Vagina (tissue), 2 donors: ENCODE data around the gene GNL3. TPM values are rescaled to one million over a fixed set of nuclear protein-coding genes. Genes with fewer than 3 reads are reported as not detected.

Source experiments
- DNase-seq, 2 donors: peaks; one replicate each; pipeline ENCODE4 v3.0.0-alpha.2; 2017; ENCODE audit errors: extremely low spot score in 2 of 2
- H3K27ac ChIP-seq: fragments of 200-600 bp; sonication (generic); one replicate; pipeline ENCODE4 v1.5.1; 2019
- H3K27me3 ChIP-seq: fragments of 200-600 bp; sonication (generic); one replicate; pipeline ENCODE4 v1.5.1; 2019
- H3K36me3 ChIP-seq, 2 donors: fragments of 200-600 bp; sonication (generic); one replicate each; pipeline ENCODE4 v1.5.1; 2017 to 2019
- H3K4me1 ChIP-seq: fragments of 200-600 bp; sonication (generic); one replicate; pipeline ENCODE4 v1.5.1; 2019
- H3K4me3 ChIP-seq, 2 donors: fragments of 200-600 bp; sonication (generic); 1 replicate in 1 of 2; 2 replicates in 1 of 2; pipeline ENCODE4 v1.5.1; 2016 to 2019
- H3K9me3 ChIP-seq: fragments of 200-600 bp; sonication (generic); one replicate; pipeline ENCODE4 v1.5.1; 2019
- CTCF ChIP-seq, 3 experiments: fragments of 450-650 bp in 2 of 3; fragments of 200-600 bp in 1 of 3; sonication (generic) in 1 of 3; IDR thresholded peaks; one replicate each; pipeline ENCODE4 v1.5.1; 2017 to 2019; ENCODE audit warnings: antibody characterized with exemption in 3 of 3, mild to moderate bottlenecking in 2 of 3, moderate library complexity in 2 of 3
- POLR2A ChIP-seq, 2 donors: fragments of 450-650 bp; IDR thresholded peaks; one replicate each; pipeline ENCODE4 v1.6.1; 2017; ENCODE audit warnings: antibody characterized with exemption in 2 of 2, mild to moderate bottlenecking in 2 of 2, moderate library complexity in 2 of 2
- POLR2AphosphoS5 ChIP-seq, 2 donors: sonication (generic); formaldehyde crosslinking; IDR thresholded peaks; one replicate each; pipeline ENCODE4 v1.9.0; 2017; ENCODE audit warnings: antibody characterized with exemption in 2 of 2, mild to moderate bottlenecking in 2 of 2, low read depth in 1 of 2; ENCODE audit not compliant: insufficient read depth in 1 of 2
- intact Hi-C: fragments of 100-400 bp; cut with DNase I; formaldehyde crosslinking; loops from one replicate; pipeline ENCODE4 v1.15.1; 2023
- small RNA-seq: library from RNA; depleted of rRNA; stranded (forward); fragments of <200 nt; gene quantifications from one replicate; pipeline ENCODE3, GENCODE V24; 2016
- total RNA-seq: library from RNA; depleted of rRNA; stranded (reverse); fragments of >200 nt; gene quantifications from one replicate; pipeline ENCODE4 v1.2.3, GENCODE V29; 2016

The GNL3 gene
- total RNA-seq, 1 donor from 2014 or later = 73.4 TPM

DNA sequence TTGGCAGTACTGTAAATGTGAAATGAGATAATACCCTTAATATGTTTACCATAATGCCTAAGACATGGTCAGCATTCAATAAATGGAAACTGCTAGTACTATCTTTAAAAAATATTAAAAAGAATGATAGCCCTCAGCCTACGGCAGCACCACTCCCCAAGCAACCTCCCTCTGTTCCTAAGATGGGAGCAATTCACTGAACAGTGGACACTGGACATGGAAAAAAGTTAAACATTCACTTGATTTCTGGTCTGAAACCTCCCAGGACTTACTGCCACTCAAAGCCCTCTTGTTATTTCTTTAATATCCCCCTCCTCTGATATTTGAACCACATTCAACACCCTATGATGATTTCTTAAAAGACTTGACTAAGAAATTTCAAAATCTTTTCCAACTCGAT, 57.9 kb downstream of the GNL3 start:
- DNase-seq = no peak
- H3K9me3 ChIP-seq = no peaks in the 10 kb centered on the region
- no peak overlapping the region for H3K4me3 ChIP-seq
- intact Hi-C loops = loop anchor here (10.0 kb wide), 1 partner anchor 191 kb away; no protein-coding TSS in a partner anchor
- H3K27me3 ChIP-seq = no peaks in the 10 kb centered on the region
- no peak overlapping the region for H3K27ac ChIP-seq
- H3K36me3 ChIP-seq = peaks cover 0 to 85% of the 10 kb centered on the region in 2 donors
- H3K4me1 ChIP-seq = no peaks in the 10 kb centered on the region
- TF ChIP-seq POLR2A (IDR thresholded peaks at IDR 0.05) (no peak), CTCF (IDR thresholded peaks at IDR 0.05) (no peak), POLR2AphosphoS5 (IDR thresholded peaks at IDR 0.05; ENCODE audit: insufficient read depth in 1 of 2, low read depth in 1 of 2) (no peak)

Small RNA genes within 50 kb of the gene (small RNA-seq; reads per million reads assigned to genes)
- gene AC006254.2 (not detected), gene RF00569 (3,679 reads per million, percentile 100 among the genes with 10 or more reads in this experiment), gene RF01183 (not detected), gene SNORD19 (not detected), gene SNORD19B (not detected), gene SNORD69 (2,827 reads per million, percentile 99 among the genes with 10 or more reads in this experiment)

Other genes starting within 250 kb of the GNL3 start
- 8.3 TPM for gene SEMA3G, start 240.9 kb upstream of the GNL3 start, total RNA-seq
- gene TNNC1, start 232.0 kb upstream of the GNL3 start, total RNA-seq = 1.7 TPM
- 103 TPM for gene NISCH, start 230.4 kb upstream of the GNL3 start, total RNA-seq
- 124 TPM for gene STAB1, start 190.7 kb upstream of the GNL3 start, total RNA-seq
- 63.3 TPM for gene NT5DC2, start 152.2 kb upstream of the GNL3 start, total RNA-seq
- gene UQCC5, start 149.4 kb upstream of the GNL3 start, total RNA-seq = 1.2 TPM
- gene PBRM1, start 119 bp upstream of the GNL3 start, total RNA-seq = 64.6 TPM
- 29.7 TPM for gene GLT8D1, start 19.8 kb downstream of the GNL3 start, total RNA-seq
- gene SPCS1, start 20.1 kb downstream of the GNL3 start, total RNA-seq = 68.5 TPM
- 53.0 TPM for gene NEK4, start 84.9 kb downstream of the GNL3 start, total RNA-seq
- gene ITIH1, start 91.6 kb downstream of the GNL3 start, total RNA-seq = 0.98 TPM
- 7.6 TPM for gene ITIH3, start 108.8 kb downstream of the GNL3 start, total RNA-seq
- gene ITIH4, start 144.6 kb downstream of the GNL3 start, total RNA-seq = 5.9 TPM
- gene MUSTN1, start 149.0 kb downstream of the GNL3 start, total RNA-seq = 30.2 TPM
- 12.5 TPM for gene STIMATE, start 211.5 kb downstream of the GNL3 start, total RNA-seq